IMR-90 (cell line): ENCODE measurements around the gene EIF4B. TPM values are rescaled to one million over a fixed set of nuclear protein-coding genes. Genes with fewer than 3 reads are reported as not detected.
A peak's percentile ranks its signal among the peaks of the same experiment; 100 is the strongest.

Source experiments
- ATAC-seq: fragments of 200-7000 bp; cut with Tn5 transposase; 2 replicates; pipeline ENCODE4 v1.9.1; 2020; ENCODE audit warnings: low read depth, mild to moderate bottlenecking, moderate library complexity
- BruUV-seq: library from RNA; stranded (reverse); fragments of 400-500 nt; replicated peaks from 2 replicates; lab custom pipeline; 2021; lab: Mats Ljungman, UMichigan
- CTCF ChIA-PET: fragments of 300-600 bp; formaldehyde crosslinking; extraction: SDS; loops from one replicate; lab custom pipeline; 2021; ENCODE audit warnings: antibody characterized with exemption; lab: Yijun Ruan, JAX
- POLR2A ChIA-PET: fragments of 300-600 bp; sonication (Branson Sonifier 250); formaldehyde crosslinking; loops from one replicate; lab custom pipeline; 2022; ENCODE audit warnings: antibody characterized with exemption; ENCODE audit not compliant: unreplicated experiment; lab: Charles Lee
- DNase-seq: peaks from one replicate; pipeline ENCODE4 v3.0.0; 2013
- H2AFZ ChIP-seq: replicated peaks from 2 replicates; pipeline ENCODE3; 2013; ENCODE audit warnings: low read length, mild to moderate bottlenecking; ENCODE audit not compliant: poor library complexity
- H2AK5ac ChIP-seq: 2 replicates; pipeline ENCODE4 v1.6.1; 2013; ENCODE audit warnings: low read depth, low read length, inconsistent platforms
- H2AK9ac ChIP-seq: replicated peaks from 2 replicates; pipeline ENCODE3; 2013; ENCODE audit warnings: mild to moderate bottlenecking, low read depth, low read length, moderate library complexity; ENCODE audit not compliant: poor library complexity
- H2BK120ac ChIP-seq: 2 replicates; pipeline ENCODE4 v1.6.1; 2013; ENCODE audit warnings: low read depth, low read length, inconsistent platforms
- H2BK15ac ChIP-seq: 3 replicates; pipeline ENCODE4 v1.6.1; 2013; ENCODE audit warnings: low read depth, low read length, inconsistent platforms
- H2BK20ac ChIP-seq: 2 replicates; pipeline ENCODE4 v1.6.1; 2013; ENCODE audit warnings: low read depth, mild to moderate bottlenecking, inconsistent platforms, low read length, moderate library complexity
- H2BK5ac ChIP-seq: 2 replicates; pipeline ENCODE4 v1.6.1; 2013; ENCODE audit warnings: mild to moderate bottlenecking, low read depth, low read length, inconsistent platforms; ENCODE audit not compliant: poor library complexity, severe bottlenecking
- H3K14ac ChIP-seq: replicated peaks from 2 replicates; pipeline ENCODE4 v1.6.1; 2013; ENCODE audit warnings: low read depth, low read length, inconsistent platforms
- H3K18ac ChIP-seq: 2 replicates; pipeline ENCODE4 v1.6.1; 2013; ENCODE audit warnings: low read depth, low read length, control low read depth
- H3K23ac ChIP-seq: 2 replicates; pipeline ENCODE4 v1.6.1; 2013; ENCODE audit warnings: low read depth, low read length, inconsistent platforms
- H3K27ac ChIP-seq: 2 replicates; pipeline ENCODE4 v1.5.1; 2013; ENCODE audit warnings: mild to moderate bottlenecking, control low read depth, low read length; ENCODE audit not compliant: insufficient read depth
- H3K27me3 ChIP-seq: 2 replicates; pipeline ENCODE4 v1.6.1; 2013; ENCODE audit warnings: low read length; ENCODE audit not compliant: control insufficient read depth, insufficient read depth
- H3K36me3 ChIP-seq: 2 replicates; pipeline ENCODE4 v1.6.1; 2013; ENCODE audit warnings: low read length, mixed read lengths; ENCODE audit not compliant: control insufficient read depth, insufficient read depth
- H3K4ac ChIP-seq: 2 replicates; pipeline ENCODE4 v1.6.1; 2013; ENCODE audit warnings: low read depth, low read length, inconsistent platforms
- H3K4me1 ChIP-seq: 2 replicates; pipeline ENCODE4 v1.6.1; 2013; ENCODE audit warnings: low read length, mixed read lengths; ENCODE audit not compliant: control insufficient read depth, insufficient read depth
- H3K4me2 ChIP-seq: 2 replicates; pipeline ENCODE4 v1.6.1; 2013; ENCODE audit warnings: low read depth, mild to moderate bottlenecking, control low read depth, low read length, moderate library complexity
- H3K4me3 ChIP-seq: 2 replicates; pipeline ENCODE4 v1.5.1; 2013; ENCODE audit warnings: low read depth, mild to moderate bottlenecking, control low read depth, low read length, moderate library complexity; ENCODE audit not compliant: insufficient read depth
- H3K56ac ChIP-seq: 2 replicates; pipeline ENCODE4 v1.6.1; 2013; ENCODE audit warnings: low read length, inconsistent platforms; ENCODE audit not compliant: insufficient read depth; ENCODE audit errors: extremely low read depth
- H3K79me1 ChIP-seq, 2 experiments: 2 replicates each; pipeline ENCODE4 v1.6.1; 2013; ENCODE audit warnings: low read length in 2 of 2, inconsistent platforms in 1 of 2, low read depth in 1 of 2
- H3K9ac ChIP-seq: 2 replicates; pipeline ENCODE4 v1.6.1; 2013; ENCODE audit warnings: low read depth, low read length, control low read depth
- H3K9me1 ChIP-seq: 2 replicates; pipeline ENCODE4 v1.6.1; 2013; ENCODE audit warnings: low read length, inconsistent platforms; ENCODE audit not compliant: insufficient read depth
- H3K9me3 ChIP-seq: 2 replicates; pipeline ENCODE4 v1.6.1; 2013; ENCODE audit warnings: low read length; ENCODE audit not compliant: control insufficient read depth, insufficient read depth
- H4K20me1 ChIP-seq: 2 replicates; pipeline ENCODE4 v1.6.1; 2013; ENCODE audit warnings: low read length, inconsistent platforms; ENCODE audit not compliant: insufficient read depth
- H4K5ac ChIP-seq: 2 replicates; pipeline ENCODE4 v1.6.1; 2013; ENCODE audit warnings: mild to moderate bottlenecking, low read depth, low read length, control low read depth
- H4K8ac ChIP-seq, 2 experiments: 2 replicates each; pipeline ENCODE4 v1.6.1; 2013; ENCODE audit warnings: low read depth in 2 of 2, low read length in 2 of 2, control low read depth in 1 of 2, inconsistent platforms in 1 of 2
- H4K91ac ChIP-seq: 2 replicates; pipeline ENCODE4 v1.6.1; 2013; ENCODE audit warnings: low read depth, low read length, inconsistent platforms; ENCODE audit not compliant: insufficient read depth
- CTCF ChIP-seq: conservative IDR thresholded peaks from 2 replicates; pipeline ENCODE4 v1.5.1; 2012; ENCODE audit warnings: mild to moderate bottlenecking, low read depth, low read length, improper control_type of control experiment
- FOS ChIP-seq: fragments of 150-350 bp; IDR thresholded peaks from 2 replicates; pipeline ENCODE4 v1.6.1; 2016; ENCODE audit warnings: low read depth, low read length
- MAFK ChIP-seq: IDR thresholded peaks from 2 replicates; pipeline ENCODE4 v1.6.1; 2012; ENCODE audit warnings: low read depth, low read length, improper control_type of control experiment
- MAZ ChIP-seq: IDR thresholded peaks from 2 replicates; pipeline ENCODE4 v1.6.1; 2012; ENCODE audit warnings: low read depth, mild to moderate bottlenecking, low read length, improper control_type of control experiment, moderate library complexity, borderline replicate concordance
- MXI1 ChIP-seq: IDR thresholded peaks from 2 replicates; pipeline ENCODE4 v1.6.1; 2012; ENCODE audit warnings: low read depth, mild to moderate bottlenecking, low read length, moderate library complexity, borderline replicate concordance
- POLR2A ChIP-seq: IDR thresholded peaks from 2 replicates; pipeline ENCODE4 v1.6.1; 2012; ENCODE audit warnings: mild to moderate bottlenecking, low read depth, low read length
- RAD21 ChIP-seq: IDR thresholded peaks from 2 replicates; pipeline ENCODE4 v1.6.1; 2012; ENCODE audit warnings: low read length, improper control_type of control experiment
- RCOR1 ChIP-seq: IDR thresholded peaks from 2 replicates; pipeline ENCODE4 v1.6.1; 2012; ENCODE audit warnings: mild to moderate bottlenecking, low read length, improper control_type of control experiment; ENCODE audit not compliant: insufficient replicate concordance
- SMC3 ChIP-seq: fragments of 150-350 bp; IDR thresholded peaks from 2 replicates; pipeline ENCODE4 v1.6.1; 2016; ENCODE audit warnings: low read depth, mild to moderate bottlenecking, antibody characterized with exemption, low read length, moderate library complexity
- USF2 ChIP-seq: fragments of 150-350 bp; IDR thresholded peaks from 2 replicates; pipeline ENCODE4 v1.6.1; 2017; ENCODE audit warnings: mild to moderate bottlenecking, antibody characterized with exemption, low read length, low read depth
- WGBS, 2 experiments: methylation state at CpG; one replicate each; pipeline versions ENCODE4 v1.1.5 to v1.1.7; 2013; ENCODE audit warnings: missing lambda C conversion rate in 2 of 2; ENCODE audit not compliant: insufficient read length in 1 of 2; ENCODE audit errors: extremely low coverage in 2 of 2; 5-methylcytosine and 5-hydroxymethylcytosine counted together
- dilution Hi-C: fragments of 300-500 bp; cut with HindIII; formaldehyde crosslinking; loops from one replicate; pipeline ENCODE4 v1.14.3; 2018; ENCODE audit warnings: low sequenced_read_pairs; ENCODE audit not compliant: unreplicated experiment
- in situ Hi-C: fragments of 300-500 bp; cut with MboI; formaldehyde crosslinking; loops from 3 replicates; pipeline ENCODE4 v1.14.3; 2019; ENCODE audit warnings: low sequenced_read_pairs, inconsistent platforms, mixed read lengths
- intact Hi-C: fragments of 100-400 bp; cut with micrococcal nuclease; formaldehyde crosslinking; loops from 2 replicates; pipeline ENCODE4 v1.10.0; 2022
- polyA plus RNA-seq, 3 experiments: library from polyadenylated mRNA; depleted of rRNA; stranded (reverse); fragments of >200 nt; gene quantifications; 2 replicates each; pipeline ENCODE4 v1.2.3, GENCODE V29; 2012; ENCODE audit warnings: low replicate concordance in 1 of 3
- total RNA-seq: library from RNA; depleted of rRNA; stranded (reverse); fragments of >200 nt; gene quantifications from 2 replicates; pipeline ENCODE4 v1.2.3, GENCODE V29; 2012

Gene EIF4B
- total and polyA plus RNA-seq, 2 of the 4 experiments (the other 2 are of a cell fraction) = 313 to 671 TPM

GRCh38 chr12:53044052-53044581 lies 37.9 kb downstream of the EIF4B start:
- Histone ChIP-seq H3K14ac (no peak overlapping the region), H3K4me2 (no peak overlapping the region), H2BK20ac (no peak overlapping the region), H3K36me3 (peaks cover 12% of the 10 kb centered on the region), H3K18ac (no peak overlapping the region), H2BK5ac (no peak overlapping the region), H3K4me1 (peaks cover 18% of the 10 kb centered on the region), H2AK9ac (peak overlapping the region; percentile 68), H2AK5ac (no peak overlapping the region), H3K56ac (no peak overlapping the region), H4K91ac (no peak overlapping the region), H4K8ac (no peak overlapping the region), H2BK15ac (no peak overlapping the region), H4K5ac (no peak overlapping the region), H2AFZ (peak overlapping the region; percentile 2), H4K20me1 (peaks cover 6% of the 10 kb centered on the region; the same call in 1 of the 2 replicates), H2BK120ac (no peak overlapping the region), H3K79me1 (peaks cover 10 to 55% of the 10 kb centered on the region in 2 experiments), H3K9me1 (peaks cover 19% of the 10 kb centered on the region), H3K4me3 (no peak overlapping the region), H3K27me3 (no peaks in the 10 kb centered on the region), H3K4ac (no peak overlapping the region; the same call in 1 of the 2 replicates), H3K9me3 (no peaks in the 10 kb centered on the region), H3K27ac (no peak overlapping the region), H3K9ac (no peak overlapping the region), H3K23ac (0 out of 2 replicates have a peak overlapping the region, but pooled peaks have one; percentile 58)
- BruUV-seq = no TSS peak
- in situ Hi-C loops = no loop called here
- CTCF ChIA-PET = no interaction called here
- no peak for DNase-seq
- ATAC-seq = no peak
- POLR2A ChIA-PET = interaction anchor here (0.6 kb wide), 1 partner anchor 202 kb away, joined by 3 read pairs; no protein-coding TSS in a partner anchor
- WGBS, 2 experiments = 83% methylated on average over 1 of the region's 10 CpGs; no CpG with 5 or more reads in 1 of the 2 experiments
- no peak for TF ChIP-seq CTCF
- no peak for TF ChIP-seq POLR2A
- no peak for TF ChIP-seq RCOR1
- no peak for TF ChIP-seq MAZ
- no peak for TF ChIP-seq MXI1
- TF ChIP-seq FOS = no peak
- no peak for TF ChIP-seq USF2
- TF ChIP-seq SMC3 = no peak
- no peak for TF ChIP-seq RAD21
- no peak for TF ChIP-seq MAFK
- dilution Hi-C loops = no loop called here
- intact Hi-C loops = no loop called here
